ENCODE results near the gene TMUB1.

The TMUB1 gene

GRCh38 chr7:151063212-151063561 lies 20.1 kb downstream of the TMUB1 start:
- TF ChIP-seq CTCF (IDR thresholded peaks at IDR 0.05) (no peak), ZFX (IDR thresholded peaks at IDR 0.05; ENCODE audit: borderline replicate concordance) (no peak)
- peak overlapping the region; percentile 96 for H3K27ac ChIP-seq

- peak overlapping the region; percentile 96 for H3K27ac ChIP-seq
- TF ChIP-seq CTCF (IDR thresholded peaks at IDR 0.05): no peak
- TF ChIP-seq ZFX (IDR thresholded peaks at IDR 0.05; ENCODE audit: borderline replicate concordance): no peak
These were observed 20.7 kb downstream of the TMUB1 start for GRCh38 chr7:151062399-151063211.

- TF ChIP-seq CTCF (IDR thresholded peaks at IDR 0.05) (no peak), ZFX (IDR thresholded peaks at IDR 0.05; ENCODE audit: borderline replicate concordance) (no peak)
- peak overlapping the region; percentile 96 for H3K27ac ChIP-seq
These were observed 21.2 kb downstream of the TMUB1 start for GRCh38 chr7:151062111-151062398.

GRCh38 chr7:151061213-151062110 lies 21.8 kb downstream of the TMUB1 start:
- no peak for TF ChIP-seq CTCF (IDR thresholded peaks at IDR 0.05)
- TF ChIP-seq ZFX (IDR thresholded peaks at IDR 0.05; ENCODE audit: borderline replicate concordance): no peak
- H3K27ac ChIP-seq: peak overlapping the region; percentile 96

GRCh38 chr7:151060416-151061212 lies 22.7 kb downstream of the TMUB1 start:
- peak overlapping the region; percentile 96 for H3K27ac ChIP-seq

GRCh38 chr7:151060113-151060415 lies 23.2 kb downstream of the TMUB1 start:
- H3K27ac ChIP-seq: peak overlapping the region; percentile 96
- TF ChIP-seq CTCF (IDR thresholded peaks at IDR 0.05): peak; percentile 22; the same call in 1 of the 2 replicates
- no peak for TF ChIP-seq ZFX (IDR thresholded peaks at IDR 0.05; ENCODE audit: borderline replicate concordance)

More at GRCh38 chr7:151060416-151061212, 22.7 kb downstream of the TMUB1 start:
- TF ChIP-seq ZFX (IDR thresholded peaks at IDR 0.05; ENCODE audit: borderline replicate concordance) (no peak), CTCF (IDR thresholded peaks at IDR 0.05) (no peak)

Data from 22Rv1 (cell line).